GM21737 (cell line): Measurements from ENCODE around the gene CS.

Experiments
- ATAC-seq: cut with Tn5 transposase; IDR thresholded peaks from one replicate; pipeline ENCODE4 v1.9.1; 2021; ENCODE audit warnings: mild to moderate bottlenecking, moderate library complexity; ENCODE audit not compliant: unreplicated experiment

CS gene

GRCh38 chr12:56221757-56222530 is 78.2 kb downstream of the CS start, which contains the start of gene RNF41:
RNF41 (minus strand) TSS chr12:56221922; CDS start chr12:56214047, 7,875 bp downstream.
- ATAC-seq = peak; percentile 73
